ENCODE measurements around the gene TMCO2. TPM values are rescaled to one million over a fixed set of nuclear protein-coding genes. Genes with fewer than 3 reads are reported as not detected.

Gene TMCO2
- total and polyA plus RNA-seq, 2 donors (not counting 1 experiment from before 2014, with no cell fraction given) = not detected

DNA sequence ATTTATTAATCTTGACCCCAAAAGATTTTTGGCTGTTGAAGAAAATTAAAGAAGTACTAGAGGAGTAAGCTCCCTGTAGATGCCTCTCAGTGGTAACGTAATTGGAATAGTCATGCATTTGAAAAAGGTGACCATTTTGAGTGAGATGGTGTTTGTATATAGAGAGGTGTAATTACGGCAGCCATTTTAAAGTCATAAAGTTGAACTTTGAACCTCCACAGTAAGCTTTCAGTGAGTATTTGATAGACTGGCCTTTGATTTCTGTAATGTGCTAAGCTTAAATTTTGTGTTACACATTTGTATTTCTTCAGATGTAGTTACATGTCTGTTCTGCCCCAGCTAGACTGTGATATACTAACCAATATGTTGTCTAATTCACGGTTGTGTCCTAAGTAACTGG is 21.5 kb upstream of the TMCO2 start:
- POLR2A ChIA-PET = no interaction called here

DNA sequence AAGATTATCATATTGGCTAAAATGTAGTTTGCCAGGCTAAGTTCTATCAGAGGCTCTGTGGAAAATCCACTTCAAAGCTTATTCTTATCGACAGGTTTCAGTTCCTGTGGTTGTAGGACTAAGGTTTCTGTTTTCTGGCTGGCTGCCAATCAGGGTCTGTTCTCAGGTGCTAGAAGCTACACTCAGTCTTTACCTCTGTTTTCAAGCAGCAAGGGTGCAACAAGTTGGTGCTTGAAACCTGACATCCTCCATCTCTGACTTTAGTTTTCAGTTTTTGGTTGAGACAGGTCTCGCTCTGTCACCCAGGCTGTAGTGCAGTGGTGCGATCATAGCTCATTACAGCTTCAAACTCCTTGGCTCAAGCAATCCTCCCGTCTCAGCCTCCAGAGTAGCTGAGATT is 15.3 kb upstream of the TMCO2 start:
- Histone ChIP-seq H3K9ac (ENCODE audit: low read length) (no peak overlapping the region), H2AFZ (ENCODE audit: insufficient read depth, low read depth, low read length, poor library complexity, severe bottlenecking) (no peak overlapping the region), H3K79me2 (ENCODE audit: control insufficient read depth, insufficient read depth, low read length) (no peaks in the 10 kb centered on the region), H3K4me1 (ENCODE audit: control insufficient read depth in 2 of 2, insufficient read depth in 2 of 2, low read length in 2 of 2) (no peaks in the 10 kb centered on the region), H3K9me3 (ENCODE audit: control extremely low read depth in 1 of 3, control insufficient read depth in 2 of 3, insufficient read depth in 1 of 3, low read length in 2 of 3) (peaks cover 0 to 8% (median 0%) of the 10 kb centered on the region in 3 donors), H3K4me3 (ENCODE audit: control extremely low read depth in 1 of 5, extremely low read depth in 1 of 5, insufficient read depth in 1 of 5, low read depth in 2 of 5, low read length in 4 of 5) (no peak overlapping the region), H3K36me3 (replicated peaks in 1 of 2; ENCODE audit: control extremely low read depth in 1 of 2, control insufficient read depth in 1 of 2, extremely low read depth in 1 of 2, insufficient read depth in 2 of 2, low read length in 1 of 2) (peaks cover 11 to 59% of the 10 kb centered on the region in 2 experiments), H3K27me3 (replicated peaks in 1 of 4; ENCODE audit: control extremely low read depth in 1 of 4, control insufficient read depth in 3 of 4, insufficient read depth in 4 of 4, low read length in 3 of 4) (no peaks in the 10 kb centered on the region), H3K4me2 (replicated peaks; ENCODE audit: low read depth, low read length, poor library complexity, severe bottlenecking) (no peak overlapping the region), H4K20me1 (ENCODE audit: control insufficient read depth, insufficient read depth, low read length, poor library complexity, severe bottlenecking) (no peaks in the 10 kb centered on the region), H3K27ac (ENCODE audit: low read length in 2 of 2) (no peak overlapping the region)
- ATAC-seq (ENCODE audit: low read depth) (peak; percentile 63), DNase-seq (peak; percentile 69)
- ChIA-PET CTCF (interaction anchor here (1.0 to 2.1 kb wide), 3 partner anchors 10 to 106 kb away, joined by 3 to 6 read pairs (median 5); no protein-coding TSS in a partner anchor), POLR2A (no interaction called here)
- Mint-ChIP-seq H3K4me3 (no peak overlapping the region), H3K9me3 (ENCODE audit: insufficient read depth) (no peaks in the 10 kb centered on the region), H3K27ac (peak overlapping the region; percentile 11), H3K4me1 (peaks cover 4% of the 10 kb centered on the region), H3K27me3 (no peaks in the 10 kb centered on the region)
- no peak for TF ChIP-seq EZH2 (IDR thresholded peaks at IDR 0.05; ENCODE audit: borderline replicate concordance, insufficient read depth, low read depth, low read length, poor library complexity, severe bottlenecking)
- TF ChIP-seq, protein P1, sequence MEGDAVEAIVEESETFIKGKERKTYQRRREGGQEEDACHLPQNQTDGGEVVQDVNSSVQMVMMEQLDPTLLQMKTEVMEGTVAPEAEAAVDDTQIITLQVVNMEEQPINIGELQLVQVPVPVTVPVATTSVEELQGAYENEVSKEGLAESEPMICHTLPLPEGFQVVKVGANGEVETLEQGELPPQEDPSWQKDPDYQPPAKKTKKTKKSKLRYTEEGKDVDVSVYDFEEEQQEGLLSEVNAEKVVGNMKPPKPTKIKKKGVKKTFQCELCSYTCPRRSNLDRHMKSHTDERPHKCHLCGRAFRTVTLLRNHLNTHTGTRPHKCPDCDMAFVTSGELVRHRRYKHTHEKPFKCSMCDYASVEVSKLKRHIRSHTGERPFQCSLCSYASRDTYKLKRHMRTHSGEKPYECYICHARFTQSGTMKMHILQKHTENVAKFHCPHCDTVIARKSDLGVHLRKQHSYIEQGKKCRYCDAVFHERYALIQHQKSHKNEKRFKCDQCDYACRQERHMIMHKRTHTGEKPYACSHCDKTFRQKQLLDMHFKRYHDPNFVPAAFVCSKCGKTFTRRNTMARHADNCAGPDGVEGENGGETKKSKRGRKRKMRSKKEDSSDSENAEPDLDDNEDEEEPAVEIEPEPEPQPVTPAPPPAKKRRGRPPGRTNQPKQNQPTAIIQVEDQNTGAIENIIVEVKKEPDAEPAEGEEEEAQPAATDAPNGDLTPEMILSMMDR (IDR thresholded peaks at IDR 0.05) = no peak
- intact Hi-C loops (cut with micrococcal nuclease) = no loop called here
- WGBS (ENCODE audit: insufficient coverage) = 63% methylated on average over 1 of the region's 4 CpGs

More for the DNA sequence above, 21.5 kb upstream of the TMCO2 start:
- Histone ChIP-seq H3K9me3 (ENCODE audit: control extremely low read depth in 1 of 3, control insufficient read depth in 2 of 3, insufficient read depth in 1 of 3, low read length in 2 of 3) (no peaks in the 10 kb centered on the region), H3K4me2 (replicated peaks; ENCODE audit: low read depth, low read length, poor library complexity, severe bottlenecking) (no peak overlapping the region), H3K36me3 (replicated peaks in 1 of 2; ENCODE audit: control extremely low read depth in 1 of 2, control insufficient read depth in 1 of 2, extremely low read depth in 1 of 2, insufficient read depth in 2 of 2, low read length in 1 of 2) (peaks cover 7 to 16% of the 10 kb centered on the region in 2 experiments), H3K4me1 (ENCODE audit: control insufficient read depth in 2 of 2, insufficient read depth in 2 of 2, low read length in 2 of 2) (no peaks in the 10 kb centered on the region), H3K4me3 (ENCODE audit: control extremely low read depth in 1 of 5, extremely low read depth in 1 of 5, insufficient read depth in 1 of 5, low read depth in 2 of 5, low read length in 4 of 5) (no peak overlapping the region), H3K79me2 (ENCODE audit: control insufficient read depth, insufficient read depth, low read length) (no peaks in the 10 kb centered on the region), H3K9ac (ENCODE audit: low read length) (no peak overlapping the region), H2AFZ (ENCODE audit: insufficient read depth, low read depth, low read length, poor library complexity, severe bottlenecking) (no peak overlapping the region), H3K27ac (ENCODE audit: low read length in 2 of 2) (no peak overlapping the region), H3K27me3 (replicated peaks in 1 of 4; ENCODE audit: control extremely low read depth in 1 of 4, control insufficient read depth in 3 of 4, insufficient read depth in 4 of 4, low read length in 3 of 4) (no peaks in the 10 kb centered on the region), H4K20me1 (ENCODE audit: control insufficient read depth, insufficient read depth, low read length, poor library complexity, severe bottlenecking) (no peaks in the 10 kb centered on the region)
- TF ChIP-seq, protein P1 (IDR thresholded peaks at IDR 0.05) = no peak
- TF ChIP-seq EZH2 (IDR thresholded peaks at IDR 0.05; ENCODE audit: borderline replicate concordance, insufficient read depth, low read depth, low read length, poor library complexity, severe bottlenecking) = no peak
- H3K4me3 Mint-ChIP-seq = no peak overlapping the region
- no peaks in the 10 kb centered on the region for H3K27me3 Mint-ChIP-seq
- intact Hi-C loops (cut with micrococcal nuclease) = no loop called here
- CTCF ChIA-PET = interaction anchor here (0.5 to 1.6 kb wide), 3 partner anchors 25 to 446 kb away, joined by 3 to 5 read pairs (median 3); no protein-coding TSS in a partner anchor
- H3K27ac Mint-ChIP-seq = no peak overlapping the region
- ATAC-seq (ENCODE audit: low read depth) (no peak), DNase-seq (no peak)
- H3K4me1 Mint-ChIP-seq = no peaks in the 10 kb centered on the region
- WGBS (ENCODE audit: insufficient coverage) = 100% methylated on average over 2 of the region's 3 CpGs
- no peaks in the 10 kb centered on the region for H3K9me3 Mint-ChIP-seq (ENCODE audit: insufficient read depth)
